H1 (cell line): ENCODE measurements around the gene RRBP1. TPM values are rescaled to one million over a fixed set of nuclear protein-coding genes. Genes with fewer than 3 reads are reported as not detected.

Experiments used
- CREB1 ChIP-seq: IDR thresholded peaks from 2 replicates; pipeline ENCODE4 v1.6.1; 2012; ENCODE audit warnings: inconsistent platforms
- CTBP2 ChIP-seq: IDR thresholded peaks from 2 replicates; pipeline ENCODE4 v1.7.0; 2011; ENCODE audit warnings: borderline replicate concordance, mild to moderate bottlenecking, moderate library complexity, mixed read lengths, low read length; ENCODE audit not compliant: insufficient read depth, insufficient read length
- GABPA ChIP-seq: IDR thresholded peaks from 2 replicates; pipeline ENCODE4 v1.6.1; 2011; ENCODE audit warnings: mild to moderate bottlenecking, low read length, moderate library complexity, borderline replicate concordance; ENCODE audit not compliant: insufficient read depth
- RAD21 ChIP-seq, 2 experiments: IDR thresholded peaks in 1 of 2; conservative IDR thresholded peaks in 1 of 2; 2 replicates each; pipeline ENCODE4 v1.6.1; 2011; ENCODE audit warnings: low read depth in 2 of 2, low read length in 2 of 2, improper control_type of control experiment in 1 of 2, inconsistent platforms in 1 of 2, mild to moderate bottlenecking in 1 of 2, moderate library complexity in 1 of 2
- RBBP5 ChIP-seq: IDR thresholded peaks from 2 replicates; pipeline ENCODE4 v1.7.1; 2012; ENCODE audit warnings: low read depth, mild to moderate bottlenecking, inconsistent platforms, low read length, moderate library complexity, borderline replicate concordance
- SIX5 ChIP-seq: IDR thresholded peaks from 2 replicates; pipeline ENCODE4 v1.6.1; 2011; ENCODE audit warnings: mild to moderate bottlenecking, low read depth, low read length
- SP1 ChIP-seq: IDR thresholded peaks from 2 replicates; pipeline ENCODE4 v1.6.1; 2011; ENCODE audit warnings: low read depth, low read length
- SRF ChIP-seq: IDR thresholded peaks from 2 replicates; pipeline ENCODE4 v1.6.1; 2011; ENCODE audit warnings: mild to moderate bottlenecking, low read depth, low read length, moderate library complexity
- TBP ChIP-seq: IDR thresholded peaks from 2 replicates; pipeline ENCODE4 v1.6.1; 2011; ENCODE audit warnings: low read depth, low read length, improper control_type of control experiment
- polyA plus RNA-seq, 7 experiments: library from polyadenylated mRNA; depleted of rRNA in 3 of 7; stranded (reverse) in 5 of 7; unstranded in 2 of 7; fragments of >200 nt in 5 of 7; fragments of 200-250 nt in 2 of 7; gene quantifications; 1 replicate in 5 of 7; 2 replicates in 1 of 7; 4 replicates in 1 of 7; pipeline versions ENCODE4 v1.2.1 to v1.2.3, GENCODE V29; 2011 to 2013; ENCODE audit warnings: missing spikeins in 2 of 7, mixed read lengths in 2 of 7
- total RNA-seq: library from RNA; stranded (reverse); fragmentation: NEBNext Ultra II Directional; extraction: Animal tissue kit (Norgen Biotek cat#: 25700); gene quantifications from 2 replicates; pipeline ENCODE4 v1.2.1, GENCODE V29; 2021
- TF ChIP-seq, protein P1 (sequence below): IDR thresholded peaks from 2 replicates; pipeline ENCODE4 v1.6.1; 2011; ENCODE audit warnings: low read length, improper control_type of control experiment

Gene RRBP1
- total and polyA plus RNA-seq, 2 of the 8 experiments (the other 6 are each of a cell fraction or from before 2014, with no cell fraction given): 15.9 to 157 TPM

DNA sequence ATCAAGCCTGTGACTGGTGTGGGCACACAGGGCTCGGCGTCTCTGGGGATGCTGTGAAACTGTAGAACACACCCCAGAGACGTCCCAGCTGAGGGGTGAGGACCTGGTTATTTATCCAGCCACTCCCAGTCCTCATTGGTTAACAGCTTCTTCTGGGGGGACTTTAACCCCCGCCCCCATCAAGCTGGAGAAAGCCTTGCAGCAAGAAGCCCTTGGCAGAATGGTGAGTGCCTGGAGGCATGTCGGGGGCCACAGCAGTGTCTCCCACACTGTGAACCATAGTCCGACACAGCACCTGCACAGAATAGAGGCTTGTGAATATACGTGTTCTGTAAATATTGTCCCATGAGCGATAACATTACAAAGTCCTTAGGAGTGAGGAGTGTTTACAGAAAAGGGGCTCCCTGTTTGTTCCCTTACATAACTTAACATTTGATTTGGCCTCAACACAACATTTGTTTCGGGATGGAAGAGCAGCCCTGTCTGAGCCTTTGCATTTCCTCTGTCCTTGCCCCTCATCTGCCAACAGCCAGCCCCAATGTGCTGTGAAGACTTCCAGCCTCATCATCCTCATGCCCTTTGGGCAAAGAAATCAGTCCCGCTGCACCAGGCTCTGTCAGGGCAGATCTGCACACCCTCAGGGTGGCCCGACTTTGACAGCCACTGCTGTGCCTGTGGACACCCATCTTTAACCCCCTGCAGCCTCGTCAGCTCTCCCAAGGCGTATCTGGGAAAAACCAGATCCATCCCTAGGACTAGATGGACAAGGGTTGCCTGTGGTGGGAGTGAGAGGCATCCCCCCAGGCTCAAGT is 2.2 kb upstream of the RRBP1 start (continued):
- TF ChIP-seq SIX5 (no peak), CREB1 (no peak), SRF (no peak), GABPA (no peak), TBP (no peak), RAD21 (IDR thresholded peaks at IDR 0.05 in 1 of 2, conservative IDR thresholded peaks at IDR 0.05 in 1 of 2; ENCODE audit: low read depth in 2 of 2, low read length in 2 of 2) (no peak), RBBP5 (no peak), SP1 (no peak), CTBP2 (no peak)
- TF ChIP-seq, protein P1, sequence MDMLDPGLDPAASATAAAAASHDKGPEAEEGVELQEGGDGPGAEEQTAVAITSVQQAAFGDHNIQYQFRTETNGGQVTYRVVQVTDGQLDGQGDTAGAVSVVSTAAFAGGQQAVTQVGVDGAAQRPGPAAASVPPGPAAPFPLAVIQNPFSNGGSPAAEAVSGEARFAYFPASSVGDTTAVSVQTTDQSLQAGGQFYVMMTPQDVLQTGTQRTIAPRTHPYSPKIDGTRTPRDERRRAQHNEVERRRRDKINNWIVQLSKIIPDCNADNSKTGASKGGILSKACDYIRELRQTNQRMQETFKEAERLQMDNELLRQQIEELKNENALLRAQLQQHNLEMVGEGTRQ: no peak
